Muscle of back (tissue), 10 donors: ENCODE data around the gene UPK3BL1. TPM values are rescaled to one million over a fixed set of nuclear protein-coding genes. Genes with fewer than 3 reads are reported as not detected.

Source experiments
- polyA plus RNA-seq, 10 donors: library from polyadenylated mRNA; unstranded; fragments of 120-200 nt; gene quantifications; one replicate each; pipeline ENCODE4 v1.2.1, GENCODE V29; 2013; ENCODE audit not compliant: insufficient read length in 10 of 10

UPK3BL1 gene
- polyA plus RNA-seq, 10 donors: 3.7 to 50.4 (median 10.9) TPM

Other genes starting within 250 kb of the UPK3BL1 start
- 10 to 100 TPM; 17.6 to 30.1 (median 24.8) TPM for gene PRKRIP1, start 246.4 kb downstream of the UPK3BL1 start, polyA plus RNA-seq
- gene ORAI2, start 209.2 kb downstream of the UPK3BL1 start, polyA plus RNA-seq: 10 to 100 TPM in 5 of 10 donors, 1 to 10 TPM in 5; 6.3 to 16.0 (median 9.7) TPM
- gene ALKBH4, start 177.9 kb downstream of the UPK3BL1 start, polyA plus RNA-seq: 1 to 10 TPM; 5.6 to 9.4 (median 7.5) TPM
- 10 to 100 TPM in 7 of 10 donors, 1 to 10 TPM in 3; 8.5 to 16.0 (median 10.7) TPM for gene LRWD1, start 177.8 kb downstream of the UPK3BL1 start, polyA plus RNA-seq
- gene POLR2J, start 163.9 kb downstream of the UPK3BL1 start, polyA plus RNA-seq: 10 to 100 TPM; 22.1 to 36.5 (median 27.2) TPM
- 10 to 100 TPM in 9 of 10 donors, 1 to 10 TPM in 1; 8.4 to 21.6 (median 11.4) TPM for gene RASA4B, start 125.0 kb downstream of the UPK3BL1 start, polyA plus RNA-seq
- gene UPK3BL2, start 99.1 kb downstream of the UPK3BL1 start, polyA plus RNA-seq: 10 to 100 TPM in 3 of 10 donors, 1 to 10 TPM in 7; 1.2 to 16.5 (median 8.6) TPM
- gene SPDYE2, start 91.6 kb downstream of the UPK3BL1 start, polyA plus RNA-seq: 10 to 100 TPM in 3 of 10 donors, 1 to 10 TPM in 7; 2.3 to 13.2 (median 5.3) TPM
- gene POLR2J3, start 70.2 kb downstream of the UPK3BL1 start, polyA plus RNA-seq: 10 to 100 TPM; 50.7 to 80.4 (median 63.5) TPM
- 10 to 100 TPM; 16.3 to 43.7 (median 27.8) TPM for gene RASA4, start 26.0 kb downstream of the UPK3BL1 start, polyA plus RNA-seq
- 1 to 10 TPM in 7 of 10 donors, under 1 TPM in 3; 0.32 to 3.9 (median 1.7) TPM for gene SPDYE2B, start 7.5 kb upstream of the UPK3BL1 start, polyA plus RNA-seq
- gene POLR2J2, start 28.9 kb upstream of the UPK3BL1 start, polyA plus RNA-seq: 1 to 10 TPM in 8 of 10 donors, under 1 TPM in 1, not detected in 1; 0.54 to 4.3 (median 2.4) TPM
- gene FAM185A, start 106.2 kb upstream of the UPK3BL1 start, polyA plus RNA-seq: 1 to 10 TPM; 3.5 to 8.2 (median 5.2) TPM